Measurements from ENCODE around the gene OR1D5. TPM values are rescaled to one million over a fixed set of nuclear protein-coding genes. Genes with fewer than 3 reads are reported as not detected.

OR1D5 gene
- total RNA-seq: not detected in 2 replicates

DNA sequence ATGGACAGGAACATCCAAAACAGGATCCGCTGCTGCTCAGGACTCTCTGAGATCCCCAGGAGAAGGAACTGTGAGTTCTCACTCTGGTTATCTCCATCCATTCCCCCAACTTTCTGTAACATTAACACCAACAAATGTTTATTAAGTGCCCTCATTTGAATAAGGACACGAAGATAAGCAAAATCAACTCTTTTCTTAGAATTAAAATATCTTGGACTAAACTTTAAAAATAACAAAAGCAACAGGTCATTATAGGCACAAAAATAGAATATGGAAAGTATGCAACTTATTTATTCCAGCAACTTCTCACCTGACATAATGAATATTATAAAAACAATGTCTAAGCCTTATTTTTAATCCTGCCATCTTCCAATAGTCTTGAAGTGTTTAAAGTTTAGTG lies at the start of gene OR1D5:
OR1D5 (minus strand) TSS at position 101 of the 400 bp plus-strand sequence; CDS start at position 101, 0 bp downstream.

DNA sequence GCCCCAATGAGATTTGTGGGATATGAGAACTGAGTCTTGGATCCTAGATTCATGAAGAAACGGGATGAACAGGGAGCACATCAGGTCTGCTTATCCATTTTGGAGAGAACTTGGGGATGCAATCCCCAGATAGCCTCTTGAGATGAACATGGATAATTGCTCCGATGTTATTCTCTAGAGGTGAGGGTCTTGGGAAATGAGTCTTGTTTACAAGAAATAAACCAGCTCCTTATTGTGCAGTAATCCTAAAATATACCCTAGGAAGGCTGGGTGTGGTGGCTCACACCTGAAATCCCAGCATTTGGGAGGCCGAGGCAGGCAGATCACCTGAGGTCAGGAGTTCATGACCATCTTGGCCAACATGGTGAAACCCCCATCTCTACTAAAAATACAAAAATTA lies 40.9 kb upstream of the OR1D5 start, which contains the start of gene OR1D2:
OR1D2 (minus strand) TSS at position 101 of the 400 bp plus-strand sequence. CDS start 11,426 bp downstream, outside the sequence.

Other genes starting within 250 kb of the OR1D5 start
- gene OR1D2, start 40.8 kb upstream of the OR1D5 start, total RNA-seq: not detected in 2 replicates
- gene OR1G1, start 63.9 kb upstream of the OR1D5 start, total RNA-seq: not detected in 2 replicates
- gene OR1A2, start 133.9 kb upstream of the OR1D5 start, total RNA-seq: not detected in 2 replicates
- gene OR1A1, start 144.1 kb upstream of the OR1D5 start, total RNA-seq: not detected in 2 replicates
- under 0.01 TPM in 2 replicates for gene OR3A1, start 234.8 kb upstream of the OR1D5 start, total RNA-seq

All from regular cardiac myocyte (primary cell).